RWPE2 (cell line): ENCODE measurements around the gene TWIST2.

Experiments used
- ATAC-seq: fragments of 200-7000 bp; cut with Tn5 transposase; 3 replicates; pipeline ENCODE4 v1.9.1; 2021; ENCODE audit warnings: low read depth
- DNase-seq: peaks from one replicate; pipeline ENCODE4 v3.0.0-alpha.2; 2020; ENCODE audit warnings: low spot score
- H3K27ac ChIP-seq: fragments of 450-650 bp; 2 replicates; pipeline ENCODE4 v1.5.1; 2017; ENCODE audit warnings: mild to moderate bottlenecking; ENCODE audit not compliant: poor library complexity, severe bottlenecking
- H3K27me3 ChIP-seq: fragments of 250-450 bp; sonication (Bioruptor Pico); 2 replicates; pipeline ENCODE4 v1.5.1; 2021; ENCODE audit warnings: mild to moderate bottlenecking, moderate library complexity; ENCODE audit not compliant: insufficient read depth, poor library complexity, severe bottlenecking
- H3K36me3 ChIP-seq: fragments of 250-450 bp; sonication (Bioruptor Pico); 2 replicates; pipeline ENCODE4 v1.5.1; 2020; ENCODE audit warnings: low read depth, mild to moderate bottlenecking, moderate library complexity
- H3K4me1 ChIP-seq: fragments of 250-450 bp; sonication (Bioruptor Pico); 2 replicates; pipeline ENCODE4 v1.5.1; 2021; ENCODE audit warnings: mild to moderate bottlenecking, moderate library complexity; ENCODE audit not compliant: insufficient read depth, poor library complexity, severe bottlenecking
- H3K4me3 ChIP-seq: fragments of 250-450 bp; sonication (Bioruptor Pico); 2 replicates; pipeline ENCODE4 v1.5.1; 2021; ENCODE audit warnings: mild to moderate bottlenecking, moderate library complexity; ENCODE audit not compliant: severe bottlenecking
- H3K9me3 ChIP-seq: fragments of 250-450 bp; sonication (Bioruptor Pico); 2 replicates; pipeline ENCODE4 v1.5.1; 2021; ENCODE audit warnings: mild to moderate bottlenecking, moderate library complexity; ENCODE audit not compliant: severe bottlenecking
- TF ChIP-seq, protein P1 (sequence below): fragments of 450-650 bp; IDR thresholded peaks from one replicate; pipeline ENCODE4 v1.5.1; 2017; ENCODE audit warnings: mild to moderate bottlenecking, moderate library complexity; ENCODE audit not compliant: poor library complexity, severe bottlenecking

Gene TWIST2

DNA sequence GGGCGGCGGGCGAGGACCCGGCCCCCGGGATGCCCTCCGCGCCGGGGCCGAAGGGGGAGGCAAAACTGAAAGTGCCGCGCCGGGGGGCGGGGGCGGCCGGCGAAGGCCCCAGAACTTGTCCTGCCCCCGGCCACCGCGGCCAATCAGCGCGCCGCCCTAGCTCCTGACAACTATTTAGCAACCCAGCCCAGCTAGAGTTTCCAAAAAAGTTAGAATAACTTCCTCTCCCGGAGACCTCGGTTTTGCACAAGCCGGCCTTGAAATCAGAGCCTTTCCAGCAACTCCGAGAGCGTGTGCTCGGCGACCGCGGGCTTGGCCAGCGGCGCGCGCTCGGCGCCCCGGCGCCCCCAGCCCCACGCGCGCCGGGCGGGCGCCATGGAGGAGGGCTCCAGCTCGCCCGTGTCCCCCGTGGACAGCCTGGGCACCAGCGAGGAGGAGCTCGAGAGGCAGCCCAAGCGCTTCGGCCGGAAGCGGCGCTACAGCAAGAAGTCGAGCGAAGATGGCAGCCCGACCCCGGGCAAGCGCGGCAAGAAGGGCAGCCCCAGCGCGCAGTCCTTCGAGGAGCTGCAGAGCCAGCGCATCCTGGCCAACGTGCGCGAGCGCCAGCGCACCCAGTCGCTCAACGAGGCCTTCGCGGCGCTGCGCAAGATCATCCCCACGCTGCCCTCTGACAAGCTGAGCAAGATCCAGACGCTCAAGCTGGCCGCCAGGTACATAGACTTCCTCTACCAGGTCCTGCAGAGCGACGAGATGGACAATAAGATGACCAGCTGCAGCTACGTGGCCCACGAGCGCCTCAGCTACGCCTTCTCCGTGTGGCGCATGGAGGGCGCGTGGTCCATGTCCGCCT lies at the start of gene TWIST2:
Gene TWIST2, plus strand, starts transcription at position 245 of the 850 bp plus-strand sequence. Its CDS starts 131 bp downstream, at position 376.
- H3K4me3 ChIP-seq: peak within 1 kb of the TSS; percentile 72
- TF ChIP-seq, protein P1, sequence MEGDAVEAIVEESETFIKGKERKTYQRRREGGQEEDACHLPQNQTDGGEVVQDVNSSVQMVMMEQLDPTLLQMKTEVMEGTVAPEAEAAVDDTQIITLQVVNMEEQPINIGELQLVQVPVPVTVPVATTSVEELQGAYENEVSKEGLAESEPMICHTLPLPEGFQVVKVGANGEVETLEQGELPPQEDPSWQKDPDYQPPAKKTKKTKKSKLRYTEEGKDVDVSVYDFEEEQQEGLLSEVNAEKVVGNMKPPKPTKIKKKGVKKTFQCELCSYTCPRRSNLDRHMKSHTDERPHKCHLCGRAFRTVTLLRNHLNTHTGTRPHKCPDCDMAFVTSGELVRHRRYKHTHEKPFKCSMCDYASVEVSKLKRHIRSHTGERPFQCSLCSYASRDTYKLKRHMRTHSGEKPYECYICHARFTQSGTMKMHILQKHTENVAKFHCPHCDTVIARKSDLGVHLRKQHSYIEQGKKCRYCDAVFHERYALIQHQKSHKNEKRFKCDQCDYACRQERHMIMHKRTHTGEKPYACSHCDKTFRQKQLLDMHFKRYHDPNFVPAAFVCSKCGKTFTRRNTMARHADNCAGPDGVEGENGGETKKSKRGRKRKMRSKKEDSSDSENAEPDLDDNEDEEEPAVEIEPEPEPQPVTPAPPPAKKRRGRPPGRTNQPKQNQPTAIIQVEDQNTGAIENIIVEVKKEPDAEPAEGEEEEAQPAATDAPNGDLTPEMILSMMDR: peak; percentile 34
- no peaks in the 10 kb centered on the region for H3K9me3 ChIP-seq
- no peaks in the 10 kb centered on the region for H3K27me3 ChIP-seq
- H3K27ac ChIP-seq: peak within 1 kb of the TSS; percentile 58
- DNase-seq: peak; percentile 80
- peak; percentile 77 for ATAC-seq
- peaks cover 32% of the 10 kb centered on the region for H3K36me3 ChIP-seq
- peaks cover 10% of the 10 kb centered on the region for H3K4me1 ChIP-seq

DNA sequence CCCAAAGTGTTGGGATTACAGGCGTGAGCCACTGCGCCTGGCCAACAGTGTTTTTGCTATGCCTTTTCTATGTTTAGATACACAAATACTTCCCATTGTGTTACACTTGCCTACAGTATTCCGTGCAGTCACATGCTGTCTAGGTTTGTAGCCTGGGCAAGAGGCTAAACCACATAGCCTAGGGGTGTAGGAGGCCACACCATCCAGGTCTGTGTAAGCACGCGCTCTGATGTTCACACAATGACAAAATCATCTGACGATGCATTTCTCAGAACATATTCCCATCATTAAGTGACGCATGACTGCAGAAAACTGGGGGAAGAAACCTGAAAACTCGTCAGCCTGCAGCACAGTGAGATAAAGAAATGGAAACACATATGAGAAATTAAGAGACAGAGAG lies 46.1 kb upstream of the TWIST2 start:
- peaks cover 7% of the 10 kb centered on the region for H3K4me1 ChIP-seq
- H3K4me3 ChIP-seq: no peak overlapping the region
- ATAC-seq: no peak
- H3K27me3 ChIP-seq: peaks cover 3% of the 10 kb centered on the region
- no peaks in the 10 kb centered on the region for H3K9me3 ChIP-seq
- no peak overlapping the region for H3K27ac ChIP-seq
- DNase-seq: no peak
- TF ChIP-seq, protein P1: no peak
- no peaks in the 10 kb centered on the region for H3K36me3 ChIP-seq

DNA sequence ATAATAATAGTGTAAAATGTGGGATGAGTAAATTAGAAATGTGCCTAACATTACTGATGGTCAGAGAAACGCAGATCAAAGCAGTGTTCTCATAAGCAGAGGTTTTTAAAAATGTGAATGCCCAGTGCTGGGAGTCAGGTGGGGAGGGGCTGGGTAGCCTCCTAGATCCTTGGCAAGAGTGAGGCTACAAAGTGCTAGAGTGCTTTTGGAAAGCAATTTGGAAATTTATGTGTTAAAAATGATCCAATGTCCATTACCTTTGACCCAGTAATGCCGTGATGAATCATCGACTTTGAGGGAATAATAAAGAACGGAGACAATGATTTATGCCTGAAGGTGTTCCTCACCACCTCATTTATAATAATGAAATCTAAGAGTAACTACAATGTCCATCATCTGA lies 44.9 kb upstream of the TWIST2 start:
- DNase-seq (no peak), ATAC-seq (no peak)
- peaks cover 3% of the 10 kb centered on the region for H3K27me3 ChIP-seq
- no peaks in the 10 kb centered on the region for H3K36me3 ChIP-seq
- TF ChIP-seq, protein P1: no peak
- H3K4me1 ChIP-seq: peaks cover 7% of the 10 kb centered on the region
- H3K9me3 ChIP-seq: no peaks in the 10 kb centered on the region
- H3K4me3 ChIP-seq: no peak overlapping the region
- no peak overlapping the region for H3K27ac ChIP-seq

DNA sequence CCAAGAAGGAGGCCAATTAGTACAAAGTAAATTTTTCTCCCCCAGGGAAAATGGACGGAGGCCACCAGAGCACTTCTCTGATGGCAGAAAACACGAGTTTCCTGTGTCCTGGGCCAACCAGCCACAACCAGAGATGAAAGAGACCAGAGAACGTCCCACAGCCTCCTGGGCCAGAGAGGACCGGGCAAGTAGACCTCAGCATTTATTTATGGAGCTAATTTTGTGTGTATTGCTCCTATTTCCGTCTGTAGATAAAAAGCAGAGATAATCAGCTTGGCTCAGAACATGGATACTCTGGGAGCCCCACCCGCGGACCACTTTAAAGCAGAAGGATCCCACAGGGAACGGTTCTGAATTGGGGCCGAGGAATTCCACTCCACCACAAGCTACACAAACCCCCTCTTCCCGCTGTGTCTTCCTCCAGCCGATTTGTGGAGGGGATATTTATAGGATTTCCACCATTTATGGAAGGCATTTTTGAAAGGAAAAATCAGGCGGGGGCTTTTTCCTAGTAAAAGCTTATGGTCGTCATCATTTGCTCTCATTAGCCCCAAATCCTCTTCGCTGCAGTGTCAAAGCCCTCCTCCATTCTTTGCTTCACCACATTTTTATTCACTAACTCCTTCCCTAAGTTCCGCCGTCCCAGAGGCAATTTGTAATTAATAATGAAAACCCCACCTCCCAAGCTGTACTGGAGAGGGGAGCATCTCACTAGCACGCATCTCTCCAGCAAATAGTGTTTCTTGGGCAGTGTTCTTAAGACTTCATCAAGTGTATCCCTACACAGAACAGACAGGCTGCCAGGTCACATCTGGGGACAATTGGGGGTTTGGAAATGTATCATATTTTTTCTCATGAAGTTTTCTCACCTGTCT lies 43.7 kb upstream of the TWIST2 start:
- TF ChIP-seq, protein P1: no peak
- no peak for DNase-seq

More for the DNA sequence above, 43.7 kb upstream of the TWIST2 start:
- Histone ChIP-seq H3K4me3 (no peak overlapping the region), H3K27me3 (peaks cover 3% of the 10 kb centered on the region), H3K36me3 (no peaks in the 10 kb centered on the region), H3K27ac (no peak overlapping the region), H3K9me3 (peaks cover 6% of the 10 kb centered on the region), H3K4me1 (peaks cover 7% of the 10 kb centered on the region)
- ATAC-seq: no peak
